Activated B cell treated with CpG ODN at 0.5 μM for 24 hours (primary cell): Measurements from ENCODE around the gene NDUFA12. TPM values are rescaled to one million over a fixed set of nuclear protein-coding genes. Genes with fewer than 3 reads are reported as not detected.

Experiments used
- ATAC-seq: fragments of 200-7000 bp; cut with Tn5 transposase; one replicate; pipeline ENCODE4 v1.10.0; 2021; ENCODE audit warnings: low read depth, mild to moderate bottlenecking, moderate library complexity
- CTCF ChIA-PET: fragments of 350-600 bp; sonication (Branson Sonifier 250); formaldehyde crosslinking; loops from one replicate; lab custom pipeline; 2021; ENCODE audit warnings: antibody characterized with exemption; lab: Charles Lee
- POLR2A ChIA-PET: fragments of 350-600 bp; sonication (Branson Sonifier 250); formaldehyde crosslinking; loops from one replicate; lab custom pipeline; 2021; ENCODE audit warnings: antibody characterized with exemption; lab: Charles Lee
- DNase-seq: peaks from one replicate; pipeline ENCODE4 v3.0.0; 2022
- H3K27ac Mint-ChIP-seq: one replicate; pipeline ENCODE4 v1.8.0; 2020; ENCODE audit warnings: mixed read lengths
- H3K27me3 Mint-ChIP-seq: one replicate; pipeline ENCODE4 v1.8.0; 2021; ENCODE audit warnings: mixed read lengths
- H3K36me3 Mint-ChIP-seq: one replicate; pipeline ENCODE4 v1.8.0; 2021; ENCODE audit warnings: low read depth, mixed read lengths
- H3K4me1 Mint-ChIP-seq: one replicate; pipeline ENCODE4 v1.8.0; 2021; ENCODE audit warnings: mixed read lengths
- H3K4me3 Mint-ChIP-seq: one replicate; pipeline ENCODE4 v1.8.0; 2020; ENCODE audit warnings: mild to moderate bottlenecking, mixed read lengths
- H3K9me3 Mint-ChIP-seq: one replicate; pipeline ENCODE4 v1.8.0; 2020; ENCODE audit warnings: mixed read lengths
- CTCF ChIP-seq: fragments of 200-600 bp; IDR thresholded peaks from one replicate; pipeline ENCODE4 v1.8.0; 2022; ENCODE audit warnings: antibody characterized with exemption, mild to moderate bottlenecking
- intact Hi-C: fragments of 100-400 bp; cut with micrococcal nuclease; formaldehyde crosslinking; loops from one replicate; pipeline ENCODE4 v1.15.1; 2024
- total RNA-seq: library from RNA; stranded (reverse); gene quantifications from 2 replicates; pipeline ENCODE4 v1.2.3, GENCODE V29; 2022

Gene NDUFA12
- total RNA-seq, 1 donor from 2014 or later: 81.7 TPM

- Mint-ChIP-seq H3K9me3 (no peaks in the 10 kb centered on the region), H3K4me3 (no peak overlapping the region), H3K27me3 (no peaks in the 10 kb centered on the region), H3K4me1 (peaks cover 3% of the 10 kb centered on the region), H3K27ac (no peak overlapping the region), H3K36me3 (no peaks in the 10 kb centered on the region)
- intact Hi-C loops: no loop called here
- no peak for ATAC-seq
- no peak for DNase-seq
- TF ChIP-seq CTCF: no peak
- ChIA-PET CTCF (no interaction called here), POLR2A (no interaction called here)
Measured at GRCh38 chr12:94961911-94962310, 41.6 kb downstream of the NDUFA12 start.

- Mint-ChIP-seq H3K4me3 (no peak overlapping the region), H3K9me3 (no peaks in the 10 kb centered on the region), H3K27ac (no peak overlapping the region), H3K36me3 (no peaks in the 10 kb centered on the region), H3K4me1 (no peaks in the 10 kb centered on the region), H3K27me3 (no peaks in the 10 kb centered on the region)
- ATAC-seq: no peak
- ChIA-PET CTCF (no interaction called here), POLR2A (no interaction called here)
- no peak for TF ChIP-seq CTCF
- no peak for DNase-seq
- intact Hi-C loops: no loop called here
Measured at GRCh38 chr12:94961256-94961824, 42.2 kb downstream of the NDUFA12 start.

GRCh38 chr12:94957006-94957405 lies 46.5 kb downstream of the NDUFA12 start:
- Mint-ChIP-seq H3K27me3 (peaks cover 2% of the 10 kb centered on the region), H3K27ac (no peak overlapping the region), H3K4me1 (no peaks in the 10 kb centered on the region), H3K4me3 (no peak overlapping the region), H3K36me3 (no peaks in the 10 kb centered on the region), H3K9me3 (no peaks in the 10 kb centered on the region)
- POLR2A ChIA-PET: no interaction called here
- intact Hi-C loops: no loop called here
- ATAC-seq: no peak
- no peak for DNase-seq
- CTCF ChIA-PET: no interaction called here
- TF ChIP-seq CTCF: no peak

- Mint-ChIP-seq H3K9me3 (no peaks in the 10 kb centered on the region), H3K4me3 (no peak overlapping the region), H3K36me3 (no peaks in the 10 kb centered on the region), H3K27ac (no peak overlapping the region), H3K4me1 (no peaks in the 10 kb centered on the region), H3K27me3 (peaks cover 2% of the 10 kb centered on the region)
- intact Hi-C loops: no loop called here
- ChIA-PET CTCF (no interaction called here), POLR2A (no interaction called here)
- TF ChIP-seq CTCF: no peak
- ATAC-seq: no peak
- no peak for DNase-seq
Measured at GRCh38 chr12:94954948-94955592, 48.4 kb downstream of the NDUFA12 start.

- no peaks in the 10 kb centered on the region for H3K36me3 Mint-ChIP-seq
- H3K27ac Mint-ChIP-seq: no peak overlapping the region
- no peaks in the 10 kb centered on the region for H3K4me1 Mint-ChIP-seq
- CTCF ChIA-PET: no interaction called here
- POLR2A ChIA-PET: no interaction called here
- ATAC-seq (no peak), DNase-seq (no peak)
- H3K4me3 Mint-ChIP-seq: no peak overlapping the region
- no peaks in the 10 kb centered on the region for H3K9me3 Mint-ChIP-seq
- peaks cover 3% of the 10 kb centered on the region for H3K27me3 Mint-ChIP-seq
- no peak for TF ChIP-seq CTCF
- intact Hi-C loops: no loop called here
Measured at GRCh38 chr12:94954029-94954685, 49.3 kb downstream of the NDUFA12 start.
